Sigmoid colon (tissue), 7 donors: Measurements from ENCODE around the gene VWA3B. TPM values are rescaled to one million over a fixed set of nuclear protein-coding genes. Genes with fewer than 3 reads are reported as not detected.

Source experiments
- DNase-seq: peaks from one replicate; pipeline ENCODE4 v3.0.0-alpha.2; 2019
- H3K27ac ChIP-seq, 4 donors: fragments of 200-600 bp; sonication (generic); one replicate each; pipeline ENCODE4 v1.5.1; 2016 to 2019; ENCODE audit warnings: mild to moderate bottlenecking in 1 of 4
- H3K27me3 ChIP-seq, 3 donors: fragments of 200-600 bp; sonication (generic); one replicate each; pipeline ENCODE4 v1.5.1; 2019; ENCODE audit warnings: mild to moderate bottlenecking in 1 of 3
- H3K36me3 ChIP-seq, 4 donors: fragments of 200-600 bp; sonication (generic); one replicate each; pipeline ENCODE4 v1.5.1; 2016 to 2019
- H3K4me1 ChIP-seq, 4 donors: fragments of 200-600 bp; sonication (generic); one replicate each; pipeline ENCODE4 v1.5.1; 2017 to 2019
- H3K4me3 ChIP-seq, 4 donors: fragments of 200-600 bp; sonication (generic); one replicate each; pipeline ENCODE4 v1.5.1; 2017 to 2019; ENCODE audit warnings: mild to moderate bottlenecking in 2 of 4, moderate library complexity in 1 of 4
- H3K9me3 ChIP-seq, 4 donors: fragments of 200-600 bp in 3 of 4; sonication (generic) in 3 of 4; one replicate each; pipeline versions ENCODE4 v1.5.1 to v1.6.1; 2013 to 2019
- EP300 ChIP-seq, 4 donors: sonication (generic); formaldehyde crosslinking; IDR thresholded peaks; one replicate each; pipeline ENCODE4 v1.6.1; 2017; ENCODE audit warnings: antibody characterized with exemption in 4 of 4
- POLR2A ChIP-seq, 2 donors: fragments of 450-650 bp; IDR thresholded peaks; one replicate each; pipeline ENCODE4 v1.6.1; 2016; ENCODE audit warnings: antibody characterized with exemption in 2 of 2, mild to moderate bottlenecking in 2 of 2, moderate library complexity in 2 of 2
- POLR2AphosphoS5 ChIP-seq, 4 donors: sonication (generic); formaldehyde crosslinking; IDR thresholded peaks; one replicate each; pipeline ENCODE4 v1.6.1; 2017; ENCODE audit warnings: antibody characterized with exemption in 4 of 4
- WGBS, 2 donors: extraction: QIAGEN DNeasy Blood & Tissue Kit; methylation state at CpG; one replicate each; pipeline ENCODE4 v1.1.7; 2013; 5-methylcytosine and 5-hydroxymethylcytosine counted together
- intact Hi-C: fragments of 100-400 bp; cut with DNase I; formaldehyde crosslinking; loops from one replicate; pipeline ENCODE4 v1.15.1; 2023
- polyA plus RNA-seq, 3 donors: library from polyadenylated mRNA; stranded (reverse); fragments of 200-250 nt; gene quantifications; one replicate each; pipeline ENCODE4 v1.2.3, GENCODE V29; 2013
- total RNA-seq, 4 donors: library from RNA; depleted of rRNA; stranded (reverse); fragments of >200 nt; gene quantifications; one replicate each; pipeline ENCODE4 v1.1.0, GENCODE V29; 2016
- TF ChIP-seq, protein P1 (sequence below), 4 experiments: fragments of 450-650 bp in 3 of 4; fragments of 200-600 bp in 1 of 4; IDR thresholded peaks; one replicate each; pipeline ENCODE4 v1.5.1; 2016 to 2019; ENCODE audit warnings: antibody characterized with exemption in 4 of 4, mild to moderate bottlenecking in 3 of 4, moderate library complexity in 2 of 4
- donor health status: healthy with polysubstance abuse.
- donor health status: Bipolar disorder and iron deficiency.
- donor health status: healthy.

The VWA3B gene, protein sequence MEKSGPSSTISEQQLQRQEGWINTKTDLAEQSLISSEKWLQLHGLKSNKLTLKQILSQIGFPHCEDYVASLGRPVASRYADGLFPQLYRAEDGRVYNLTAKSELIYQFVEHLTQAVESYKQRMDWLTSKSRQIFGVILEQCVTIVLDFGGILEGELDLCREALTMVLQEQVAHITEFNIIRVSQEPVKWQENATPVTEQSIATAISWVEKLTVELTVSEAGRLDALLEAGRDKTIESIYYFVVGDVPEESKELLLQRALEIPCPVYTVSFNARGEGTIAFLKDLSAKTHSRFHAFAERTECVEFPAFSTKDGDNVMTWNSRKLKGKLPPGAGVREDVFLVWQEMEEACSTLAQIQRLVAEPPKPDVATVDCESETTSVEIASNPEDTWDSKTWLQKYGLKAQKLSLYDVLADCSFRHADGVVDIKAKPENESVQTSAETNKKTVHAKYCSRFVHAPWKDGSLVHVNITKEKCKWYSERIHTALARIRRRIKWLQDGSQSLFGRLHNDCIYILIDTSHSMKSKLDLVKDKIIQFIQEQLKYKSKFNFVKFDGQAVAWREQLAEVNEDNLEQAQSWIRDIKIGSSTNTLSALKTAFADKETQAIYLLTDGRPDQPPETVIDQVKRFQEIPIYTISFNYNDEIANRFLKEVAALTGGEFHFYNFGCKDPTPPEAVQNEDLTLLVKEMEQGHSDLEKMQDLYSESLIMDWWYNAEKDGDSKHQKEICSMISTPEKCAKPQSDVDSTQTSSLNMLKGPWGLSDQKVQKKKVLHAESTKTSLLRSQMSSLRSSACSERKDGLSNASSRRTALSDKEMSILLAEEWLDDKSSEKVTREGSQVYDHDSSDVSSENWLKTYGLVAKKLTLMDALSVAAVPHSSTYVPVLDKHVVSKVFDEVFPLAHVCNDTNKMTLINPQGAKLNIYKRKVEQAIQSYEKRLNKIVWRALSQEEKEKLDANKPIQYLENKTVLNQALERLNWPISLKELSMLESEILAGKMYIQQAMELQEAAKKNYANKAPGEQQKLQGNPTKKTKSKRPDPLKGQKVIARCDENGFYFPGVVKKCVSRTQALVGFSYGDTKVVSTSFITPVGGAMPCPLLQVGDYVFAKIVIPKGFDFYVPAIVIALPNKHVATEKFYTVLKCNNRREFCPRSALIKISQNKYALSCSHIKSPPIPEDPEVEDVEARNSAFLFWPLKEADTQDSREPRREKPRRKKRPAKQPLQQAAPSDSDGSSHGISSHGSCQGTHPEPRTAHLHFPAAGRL (N-terminal part only)
- total RNA-seq = under 1 TPM in 1 of 4 donors, not detected in 3; 0.55 TPM
- polyA plus RNA-seq = 1 to 10 TPM; 1.2 to 1.4 (median 1.2) TPM

DNA sequence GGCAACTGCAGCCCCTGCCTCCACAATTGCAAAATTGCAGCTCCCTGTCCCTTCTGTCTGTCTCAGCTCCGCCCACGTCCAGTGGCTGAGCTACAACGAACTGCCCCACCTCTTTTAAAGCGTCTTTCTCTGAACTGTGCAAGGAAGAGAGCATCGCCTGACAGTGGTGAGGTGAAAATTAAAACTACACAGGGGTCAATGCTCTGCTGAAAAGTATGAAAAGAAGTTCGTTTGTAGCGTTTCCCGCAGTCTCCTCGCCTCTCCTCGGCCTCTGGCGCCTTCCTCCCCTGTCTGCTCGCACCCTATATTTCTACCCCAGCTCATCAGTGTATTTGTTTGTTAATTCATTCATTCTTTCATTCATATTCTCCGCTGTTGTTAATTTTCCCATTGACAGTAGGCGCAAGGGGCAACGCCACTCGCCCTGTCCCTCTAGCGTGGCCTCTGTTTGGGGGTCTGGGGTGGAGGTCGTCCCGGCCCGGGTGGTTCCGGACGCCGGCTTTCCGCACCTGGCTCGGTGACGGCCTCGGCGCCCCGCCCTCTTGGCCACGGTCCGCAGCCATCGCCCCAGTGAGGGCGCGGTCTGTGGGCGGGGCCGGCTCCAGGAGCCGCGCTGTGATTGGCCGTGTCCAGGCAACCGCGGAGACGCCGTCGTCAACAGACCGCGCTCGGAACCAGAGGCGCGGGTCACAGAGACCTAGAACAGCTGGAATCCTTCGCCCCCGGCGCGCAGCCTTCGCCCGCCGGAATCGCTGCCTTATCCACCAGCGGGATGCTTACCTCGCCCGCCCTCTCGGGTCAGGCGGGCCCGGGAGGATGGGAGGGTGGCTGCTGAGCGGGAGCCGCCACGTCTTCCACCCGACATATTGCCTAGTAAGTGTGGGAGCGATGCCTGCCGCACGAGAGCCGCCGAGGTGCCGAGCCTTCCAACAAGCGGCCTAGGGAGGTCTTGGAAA, at the start of gene VWA3B:
Gene VWA3B, plus strand, starts transcription at position 677 of the 956 bp plus-strand sequence. CDS start 5,926 bp downstream, outside the sequence.
- TF ChIP-seq POLR2AphosphoS5 (IDR thresholded peaks at IDR 0.05) = no peak
- no peak for TF ChIP-seq POLR2A (IDR thresholded peaks at IDR 0.05)
- DNase-seq = peak; percentile 76
- peak within 1 kb of the TSS; percentile 6 to 49 (median 45) for H3K4me3 ChIP-seq
- H3K9me3 ChIP-seq = no peaks in the 10 kb centered on the region
- no peaks in the 10 kb centered on the region for H3K27me3 ChIP-seq
- peaks cover 0 to 15% (median 14%) of the 10 kb centered on the region in 4 donors for H3K4me1 ChIP-seq
- no peaks in the 10 kb centered on the region for H3K36me3 ChIP-seq
- 1 to 3% methylated on average over 74 of the region's 74 CpGs for WGBS, 2 donors
- intact Hi-C loops = loop anchor here (10.0 kb wide), 1 partner anchor 282 kb away; no protein-coding TSS in a partner anchor
- H3K27ac ChIP-seq = peak within 1 kb of the TSS in 1 of 4 donors; percentile 11

DNA sequence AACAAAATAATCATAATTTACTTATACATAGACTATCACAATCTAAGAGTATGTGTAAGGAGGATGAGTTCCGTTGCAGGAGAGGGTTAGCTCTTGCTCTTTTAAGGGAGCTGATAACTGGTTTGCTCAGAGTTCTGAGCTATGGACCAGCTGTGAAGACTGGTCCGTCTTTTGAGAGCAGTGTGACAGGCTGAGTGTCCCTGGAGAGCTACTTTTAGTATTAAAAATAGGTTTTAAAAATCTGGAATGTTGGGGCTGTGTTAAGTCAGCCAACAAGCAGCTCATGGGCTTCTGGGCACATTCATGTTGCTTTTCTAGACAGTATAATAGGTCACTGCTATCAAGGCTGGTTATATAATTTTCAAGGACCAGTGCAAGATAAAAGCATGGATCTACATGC, 49.8 kb upstream of the VWA3B start:
- WGBS, 2 donors = 70 to 82% methylated on average over 2 of the region's 2 CpGs
- no peaks in the 10 kb centered on the region for H3K9me3 ChIP-seq
- intact Hi-C loops = no loop called here
- H3K36me3 ChIP-seq = no peaks in the 10 kb centered on the region
- TF ChIP-seq POLR2AphosphoS5 (IDR thresholded peaks at IDR 0.05) (no peak), POLR2A (IDR thresholded peaks at IDR 0.05) (no peak), EP300 (IDR thresholded peaks at IDR 0.05) (no peak)
- TF ChIP-seq, protein P1, sequence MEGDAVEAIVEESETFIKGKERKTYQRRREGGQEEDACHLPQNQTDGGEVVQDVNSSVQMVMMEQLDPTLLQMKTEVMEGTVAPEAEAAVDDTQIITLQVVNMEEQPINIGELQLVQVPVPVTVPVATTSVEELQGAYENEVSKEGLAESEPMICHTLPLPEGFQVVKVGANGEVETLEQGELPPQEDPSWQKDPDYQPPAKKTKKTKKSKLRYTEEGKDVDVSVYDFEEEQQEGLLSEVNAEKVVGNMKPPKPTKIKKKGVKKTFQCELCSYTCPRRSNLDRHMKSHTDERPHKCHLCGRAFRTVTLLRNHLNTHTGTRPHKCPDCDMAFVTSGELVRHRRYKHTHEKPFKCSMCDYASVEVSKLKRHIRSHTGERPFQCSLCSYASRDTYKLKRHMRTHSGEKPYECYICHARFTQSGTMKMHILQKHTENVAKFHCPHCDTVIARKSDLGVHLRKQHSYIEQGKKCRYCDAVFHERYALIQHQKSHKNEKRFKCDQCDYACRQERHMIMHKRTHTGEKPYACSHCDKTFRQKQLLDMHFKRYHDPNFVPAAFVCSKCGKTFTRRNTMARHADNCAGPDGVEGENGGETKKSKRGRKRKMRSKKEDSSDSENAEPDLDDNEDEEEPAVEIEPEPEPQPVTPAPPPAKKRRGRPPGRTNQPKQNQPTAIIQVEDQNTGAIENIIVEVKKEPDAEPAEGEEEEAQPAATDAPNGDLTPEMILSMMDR (IDR thresholded peaks at IDR 0.05) = no peak
- H3K4me1 ChIP-seq = peaks cover 0 to 37% (median 22%) of the 10 kb centered on the region in 4 donors
- no peak overlapping the region for H3K4me3 ChIP-seq
- H3K27ac ChIP-seq = no peak overlapping the region
- no peaks in the 10 kb centered on the region for H3K27me3 ChIP-seq
- DNase-seq = no peak

DNA sequence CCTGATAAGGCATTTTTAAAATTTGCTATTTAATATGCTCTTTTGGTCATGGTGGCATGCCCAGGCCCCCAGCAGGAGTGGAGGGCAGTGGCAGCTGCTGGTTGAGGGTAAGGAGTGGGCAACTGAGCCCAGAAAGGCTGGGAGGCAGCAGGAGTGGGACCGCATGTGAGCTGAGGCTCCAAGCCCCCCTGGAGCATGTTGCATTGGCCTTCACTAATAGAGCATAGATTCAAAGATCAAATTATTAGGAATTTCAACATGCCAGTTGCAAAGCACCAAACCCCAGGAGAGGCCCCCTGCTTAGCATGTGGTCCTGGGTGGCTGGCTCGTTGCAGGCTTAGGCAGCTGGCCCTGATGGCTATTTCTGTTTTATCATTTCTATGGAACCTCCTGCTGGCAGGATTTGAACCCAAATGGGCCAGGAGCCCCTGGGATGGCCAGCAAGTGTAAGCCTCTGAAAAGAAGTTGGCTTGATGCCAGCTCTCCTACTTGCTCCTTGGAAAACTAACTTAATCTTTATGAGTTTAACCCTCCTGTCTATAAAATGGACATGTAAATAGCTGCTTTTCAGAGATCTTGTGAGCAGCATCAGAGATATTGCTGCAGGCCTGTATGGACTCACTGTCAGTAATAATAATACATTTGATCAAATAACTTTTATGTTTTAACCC, 49.2 kb upstream of the VWA3B start:
- 83% methylated on average over 2 of the region's 2 CpGs for WGBS, 2 donors
- Histone ChIP-seq H3K27ac (no peak overlapping the region), H3K4me1 (peaks cover 0 to 37% (median 22%) of the 10 kb centered on the region in 4 donors), H3K36me3 (no peaks in the 10 kb centered on the region), H3K9me3 (no peaks in the 10 kb centered on the region), H3K27me3 (no peaks in the 10 kb centered on the region), H3K4me3 (no peak overlapping the region)
- TF ChIP-seq POLR2AphosphoS5 (IDR thresholded peaks at IDR 0.05) (no peak), EP300 (IDR thresholded peaks at IDR 0.05) (no peak), POLR2A (IDR thresholded peaks at IDR 0.05) (no peak)
- TF ChIP-seq, protein P1 (IDR thresholded peaks at IDR 0.05) = no peak
- DNase-seq = no peak
- intact Hi-C loops = no loop called here

DNA sequence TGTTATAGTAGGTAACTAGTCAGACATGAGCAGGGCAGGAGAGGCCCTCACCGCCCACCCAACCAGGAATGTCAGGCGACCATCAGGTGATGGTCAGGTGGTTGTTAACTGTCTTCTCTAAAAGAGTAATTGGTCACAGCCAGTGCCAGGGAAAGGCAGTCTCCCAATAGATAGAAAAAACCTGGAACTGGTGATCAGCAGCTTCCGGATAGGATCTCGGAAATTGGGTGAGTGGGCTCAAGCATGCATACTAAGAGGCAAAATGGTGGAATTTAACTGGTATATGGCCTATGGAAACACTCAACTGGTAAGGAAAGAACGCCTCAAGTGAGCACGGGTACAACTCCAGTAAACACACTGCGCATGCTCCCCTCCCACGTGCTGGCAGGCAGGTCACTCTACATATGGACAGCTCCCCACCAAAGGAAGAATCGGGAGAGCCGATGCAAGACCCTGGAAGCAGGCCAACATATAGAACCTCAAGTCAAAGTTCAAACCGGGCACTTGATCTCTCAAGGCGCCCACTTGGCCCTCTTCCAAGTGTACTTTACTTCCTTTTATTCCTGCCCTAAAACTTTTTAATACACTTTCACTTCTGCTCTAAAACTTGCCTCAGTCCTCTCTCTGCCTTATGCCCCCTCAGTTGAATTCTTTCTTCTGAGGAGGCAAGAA, 47.7 kb upstream of the VWA3B start:
- Histone ChIP-seq H3K36me3 (no peaks in the 10 kb centered on the region), H3K9me3 (no peaks in the 10 kb centered on the region), H3K4me1 (peaks cover 0 to 37% (median 22%) of the 10 kb centered on the region in 4 donors), H3K4me3 (no peak overlapping the region), H3K27ac (no peak overlapping the region), H3K27me3 (no peaks in the 10 kb centered on the region)
- 41 to 70% methylated on average over 12 of the region's 12 CpGs for WGBS, 2 donors
- TF ChIP-seq EP300 (IDR thresholded peaks at IDR 0.05) (no peak), POLR2AphosphoS5 (IDR thresholded peaks at IDR 0.05) (no peak), POLR2A (IDR thresholded peaks at IDR 0.05) (no peak)
- TF ChIP-seq, protein P1 (IDR thresholded peaks at IDR 0.05) = no peak
- intact Hi-C loops = no loop called here
- DNase-seq = no peak
